CD4-positive, alpha-beta T cell (primary cell): ENCODE measurements around the gene CCL17. TPM values are rescaled to one million over a fixed set of nuclear protein-coding genes. Genes with fewer than 3 reads are reported as not detected.

Source experiments
- ATAC-seq: fragments of 200-7000 bp; cut with Tn5 transposase; one replicate; pipeline ENCODE4 v1.10.0; 2022; ENCODE audit warnings: mild to moderate bottlenecking; ENCODE audit not compliant: poor library complexity
- CTCF ChIA-PET: fragments of 350-600 bp; sonication (Branson Sonifier 250); formaldehyde crosslinking; loops from one replicate; lab custom pipeline; 2021; ENCODE audit warnings: antibody characterized with exemption, inconsistent platforms; lab: Charles Lee
- POLR2A ChIA-PET: fragments of 350-600 bp; sonication (Branson Sonifier 250); formaldehyde crosslinking; loops from one replicate; lab custom pipeline; 2021; ENCODE audit warnings: antibody characterized with exemption, inconsistent platforms; lab: Charles Lee
- DNase-seq, 14 experiments: peaks; one replicate each; pipeline ENCODE4 v3.0.0-alpha.2; 2013 to 2020; ENCODE audit warnings: mixed read lengths in 2 of 14
- H3K27ac ChIP-seq, 2 donors: one replicate each; pipeline versions ENCODE4 v1.5.1 to v1.7.0; 2013; ENCODE audit warnings: low read length in 2 of 2, low read depth in 1 of 2, mild to moderate bottlenecking in 1 of 2
- H3K27me3 ChIP-seq, 2 experiments: 1 replicate in 1 of 2; 2 replicates in 1 of 2; pipeline versions ENCODE4 v1.6.1 to v1.7.0; 2013; ENCODE audit warnings: low read length in 2 of 2, control low read depth in 1 of 2, mild to moderate bottlenecking in 1 of 2, moderate library complexity in 1 of 2; ENCODE audit not compliant: insufficient read depth in 2 of 2, control insufficient read depth in 1 of 2
- H3K36me3 ChIP-seq: one replicate; pipeline ENCODE4 v1.6.1; 2013; ENCODE audit warnings: low read length, control low read depth; ENCODE audit not compliant: insufficient read depth
- H3K4me1 ChIP-seq: one replicate; pipeline ENCODE4 v1.6.1; 2013; ENCODE audit warnings: low read length, control low read depth; ENCODE audit not compliant: insufficient read depth
- H3K4me3 ChIP-seq: one replicate; pipeline ENCODE4 v1.5.1; 2013; ENCODE audit warnings: mild to moderate bottlenecking, low read length, moderate library complexity
- H3K9me3 ChIP-seq, 2 experiments: 1 replicate in 1 of 2; 2 replicates in 1 of 2; pipeline versions ENCODE4 v1.6.1 to v1.7.0; 2013; ENCODE audit warnings: low read length in 2 of 2, mild to moderate bottlenecking in 2 of 2, control low read depth in 1 of 2, moderate library complexity in 1 of 2; ENCODE audit not compliant: control insufficient read depth in 1 of 2, insufficient read depth in 1 of 2
- H3K27ac Mint-ChIP-seq: one replicate; pipeline ENCODE4 v1.8.0; 2020; ENCODE audit warnings: mixed read lengths
- H3K27me3 Mint-ChIP-seq: one replicate; pipeline ENCODE4 v1.8.0; 2021; ENCODE audit warnings: mixed read lengths
- H3K36me3 Mint-ChIP-seq: one replicate; pipeline ENCODE4 v1.8.0; 2021; ENCODE audit warnings: low read depth, mixed read lengths
- H3K4me1 Mint-ChIP-seq: one replicate; pipeline ENCODE4 v1.8.0; 2021; ENCODE audit warnings: low read depth, mixed read lengths
- H3K4me3 Mint-ChIP-seq: one replicate; pipeline ENCODE4 v1.8.0; 2020; ENCODE audit warnings: mild to moderate bottlenecking, mixed read lengths
- H3K9me3 Mint-ChIP-seq: one replicate; pipeline ENCODE4 v1.8.0; 2020; ENCODE audit warnings: mixed read lengths
- intact Hi-C, 2 experiments: fragments of 100-400 bp; cut with DNase I in 1 of 2; cut with micrococcal nuclease in 1 of 2; formaldehyde crosslinking; loops; one replicate each; pipeline versions ENCODE4 v1.15.1 to v1.9.0; 2023 to 2025; cut with DNase I, micrococcal nuclease
- total RNA-seq, 174 experiments: library from RNA in 2 of 174; stranded (reverse) in 2 of 174; gene quantifications; one replicate each; pipeline ENCODE4 v1.2.3 and lab custom pipeline; 2021 to 2026
- TF ChIP-seq, protein P1 (sequence below): fragments of 200-600 bp; IDR thresholded peaks from one replicate; pipeline ENCODE4 v1.8.0; 2022; ENCODE audit warnings: antibody characterized with exemption, mild to moderate bottlenecking

The CCL17 gene
- total RNA-seq, 2 experiments from 2014 or later, result not detected

DNA sequence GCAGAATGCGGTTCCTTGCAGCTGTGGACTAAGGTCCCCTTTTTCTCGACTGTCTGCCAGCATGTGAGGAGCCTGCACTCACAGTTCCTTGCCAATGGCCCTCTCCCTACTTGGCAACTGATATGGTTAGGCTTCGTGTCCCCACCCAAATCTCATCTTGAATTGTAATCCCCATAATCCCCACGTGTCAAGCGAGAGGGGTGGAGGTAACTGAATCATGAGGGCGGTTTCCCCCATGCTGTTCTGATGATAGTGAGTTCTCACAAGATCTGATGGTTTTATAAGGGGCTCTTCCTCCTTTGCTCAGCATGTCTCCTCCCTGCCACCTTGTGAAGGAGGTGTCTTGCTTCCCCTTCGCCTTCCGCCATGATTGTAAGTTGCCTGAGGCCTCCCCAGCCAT is 22.7 kb downstream of the CCL17 start:
- H3K4me3 Mint-ChIP-seq, result no peak overlapping the region
- no peak overlapping the region for H3K27ac ChIP-seq
- DNase-seq, result no peak
- H3K27me3 ChIP-seq, result no peaks in the 10 kb centered on the region
- POLR2A ChIA-PET, result no interaction called here
- peaks cover 3% of the 10 kb centered on the region for H3K4me1 ChIP-seq
- no peaks in the 10 kb centered on the region for H3K9me3 Mint-ChIP-seq
- H3K36me3 ChIP-seq, result peaks cover 48% of the 10 kb centered on the region
- H3K9me3 ChIP-seq, result no peaks in the 10 kb centered on the region
- no peak overlapping the region for H3K4me3 ChIP-seq
- no peak for ATAC-seq
- intact Hi-C loops, result no loop called here
- peaks cover 52% of the 10 kb centered on the region for H3K36me3 Mint-ChIP-seq
- H3K27ac Mint-ChIP-seq, result no peak overlapping the region
- TF ChIP-seq, protein P1, sequence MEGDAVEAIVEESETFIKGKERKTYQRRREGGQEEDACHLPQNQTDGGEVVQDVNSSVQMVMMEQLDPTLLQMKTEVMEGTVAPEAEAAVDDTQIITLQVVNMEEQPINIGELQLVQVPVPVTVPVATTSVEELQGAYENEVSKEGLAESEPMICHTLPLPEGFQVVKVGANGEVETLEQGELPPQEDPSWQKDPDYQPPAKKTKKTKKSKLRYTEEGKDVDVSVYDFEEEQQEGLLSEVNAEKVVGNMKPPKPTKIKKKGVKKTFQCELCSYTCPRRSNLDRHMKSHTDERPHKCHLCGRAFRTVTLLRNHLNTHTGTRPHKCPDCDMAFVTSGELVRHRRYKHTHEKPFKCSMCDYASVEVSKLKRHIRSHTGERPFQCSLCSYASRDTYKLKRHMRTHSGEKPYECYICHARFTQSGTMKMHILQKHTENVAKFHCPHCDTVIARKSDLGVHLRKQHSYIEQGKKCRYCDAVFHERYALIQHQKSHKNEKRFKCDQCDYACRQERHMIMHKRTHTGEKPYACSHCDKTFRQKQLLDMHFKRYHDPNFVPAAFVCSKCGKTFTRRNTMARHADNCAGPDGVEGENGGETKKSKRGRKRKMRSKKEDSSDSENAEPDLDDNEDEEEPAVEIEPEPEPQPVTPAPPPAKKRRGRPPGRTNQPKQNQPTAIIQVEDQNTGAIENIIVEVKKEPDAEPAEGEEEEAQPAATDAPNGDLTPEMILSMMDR, result no peak
- peaks cover 5% of the 10 kb centered on the region for H3K4me1 Mint-ChIP-seq
- CTCF ChIA-PET, result no interaction called here
- no peaks in the 10 kb centered on the region for H3K27me3 Mint-ChIP-seq

DNA sequence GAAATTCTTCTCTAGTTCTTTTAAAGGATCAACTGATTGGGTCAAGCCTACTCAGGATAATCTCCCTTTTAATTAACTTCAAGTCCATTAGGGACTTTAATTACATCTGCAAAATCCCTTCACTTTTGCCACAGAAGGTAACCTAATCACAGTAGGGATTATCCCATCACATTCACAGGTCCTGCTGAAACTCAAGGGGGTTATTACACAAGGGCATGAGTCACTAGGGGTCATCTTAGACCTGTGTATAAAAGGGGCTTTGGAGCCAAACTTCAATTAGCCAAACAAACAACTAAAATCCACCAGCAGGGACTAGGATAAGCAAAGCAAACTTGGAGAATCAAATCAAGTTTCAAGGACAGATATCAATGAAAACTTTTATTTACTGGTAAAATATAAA is 23.3 kb downstream of the CCL17 start:
- H3K36me3 Mint-ChIP-seq, result peaks cover 57% of the 10 kb centered on the region
- H3K27me3 ChIP-seq, result no peaks in the 10 kb centered on the region
- no peak overlapping the region for H3K27ac ChIP-seq
- H3K36me3 ChIP-seq, result peaks cover 53% of the 10 kb centered on the region
- no peak overlapping the region for H3K4me3 ChIP-seq
- ChIA-PET CTCF (no interaction called here), POLR2A (no interaction called here)
- peaks cover 9% of the 10 kb centered on the region for H3K4me1 ChIP-seq
- no peaks in the 10 kb centered on the region for H3K27me3 Mint-ChIP-seq
- peaks cover 10% of the 10 kb centered on the region for H3K4me1 Mint-ChIP-seq
- no peak overlapping the region for H3K4me3 Mint-ChIP-seq
- H3K9me3 ChIP-seq, result no peaks in the 10 kb centered on the region
- intact Hi-C loops, result no loop called here
- ATAC-seq (no peak), DNase-seq (no peak)
- TF ChIP-seq, protein P1, result no peak
- no peak overlapping the region for H3K27ac Mint-ChIP-seq
- H3K9me3 Mint-ChIP-seq, result no peaks in the 10 kb centered on the region

DNA sequence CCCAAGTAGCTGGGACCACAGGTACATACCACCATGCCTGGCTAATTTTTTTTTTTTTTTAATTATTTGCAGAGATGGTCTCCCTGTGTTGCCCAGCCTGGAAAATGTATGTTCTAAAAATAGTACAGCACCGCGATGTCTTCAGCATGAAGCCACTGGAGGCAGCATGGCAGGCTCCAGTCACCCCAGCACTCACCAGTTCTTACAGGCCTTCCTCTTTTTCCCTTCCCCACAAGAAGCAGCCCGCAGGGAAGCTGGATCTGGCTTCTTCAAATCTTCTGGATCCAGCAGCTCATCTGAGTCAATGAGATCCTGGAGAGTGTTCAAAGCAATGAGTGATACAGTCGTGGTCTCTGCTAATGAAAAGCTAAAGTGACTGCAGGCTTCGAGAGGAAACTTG is 26.4 kb downstream of the CCL17 start:
- no peak for DNase-seq
- no peak overlapping the region for H3K4me3 ChIP-seq
- no peaks in the 10 kb centered on the region for H3K27me3 Mint-ChIP-seq
- intact Hi-C loops, result no loop called here
- CTCF ChIA-PET, result no interaction called here
- H3K4me1 Mint-ChIP-seq, result peaks cover 35% of the 10 kb centered on the region
- H3K9me3 Mint-ChIP-seq, result no peaks in the 10 kb centered on the region
- H3K4me3 Mint-ChIP-seq, result no peak overlapping the region
- H3K27ac ChIP-seq, result no peak overlapping the region
- peaks cover 86% of the 10 kb centered on the region for H3K36me3 Mint-ChIP-seq
- no peak for ATAC-seq
- peaks cover 22% of the 10 kb centered on the region for H3K4me1 ChIP-seq
- POLR2A ChIA-PET, result no interaction called here
- no peaks in the 10 kb centered on the region for H3K27me3 ChIP-seq
- H3K36me3 ChIP-seq, result peaks cover 84% of the 10 kb centered on the region
- TF ChIP-seq, protein P1, result no peak
- peak overlapping the region; percentile 42 for H3K27ac Mint-ChIP-seq
- H3K9me3 ChIP-seq, result no peaks in the 10 kb centered on the region
